NCI-H774 (cell line): ENCODE measurements around the gene MED26.

Experiments used
- DNase-seq: peaks from one replicate; lab custom pipeline; 2025; lab: John Stamatoyannopoulos, UW

Gene MED26

GRCh38 chr19:16540948-16541347, 87.1 kb downstream of the MED26 start:
- DNase-seq = no peak

- DNase-seq = no peak
Measured at GRCh38 chr19:16537111-16537510, 90.9 kb downstream of the MED26 start.

GRCh38 chr19:16536130-16536529, 91.9 kb downstream of the MED26 start:
- no peak for DNase-seq

- no peak for DNase-seq
Measured at GRCh38 chr19:16535381-16535780, 92.6 kb downstream of the MED26 start.

GRCh38 chr19:16532440-16533234, 95.4 kb downstream of the MED26 start:
- DNase-seq = no peak

GRCh38 chr19:16531380-16531669, 96.7 kb downstream of the MED26 start:
- DNase-seq = no peak

GRCh38 chr19:16530540-16531379, 97.2 kb downstream of the MED26 start:
- DNase-seq = no peak

- no peak for DNase-seq
Measured at GRCh38 chr19:16529466-16530144, 98.4 kb downstream of the MED26 start.

GRCh38 chr19:16527971-16528521, 100.0 kb downstream of the MED26 start:
- DNase-seq = no peak

GRCh38 chr19:16527334-16527935, 100.6 kb downstream of the MED26 start:
- no peak for DNase-seq

- no peak for DNase-seq
Measured at GRCh38 chr19:16525751-16526481, 102.1 kb downstream of the MED26 start.

GRCh38 chr19:16524991-16525734, 102.8 kb downstream of the MED26 start:
- DNase-seq = no peak
